GM10248 (cell line): Measurements from ENCODE around the gene IL1RAP.

Experiments used
- CTCF ChIA-PET: fragments of 300-600 bp; sonication (Branson Sonifier 250); formaldehyde crosslinking; extraction: SDS; loops from one replicate; lab custom pipeline; 2021; ENCODE audit warnings: antibody characterized with exemption; lab: Yijun Ruan, JAX
- POLR2A ChIA-PET: fragments of 350-650 bp; sonication (Branson Sonifier 250); formaldehyde crosslinking; extraction: SDS; loops from one replicate; lab custom pipeline; 2020; ENCODE audit warnings: antibody characterized with exemption; lab: Yijun Ruan, JAX
- DNase-seq: peaks from one replicate; pipeline ENCODE4 v3.0.0; 2012; ENCODE audit errors: extremely low spot score
- TF ChIP-seq, protein P1 (sequence below): IDR thresholded peaks from 2 replicates; pipeline ENCODE4 v1.5.1; 2012; ENCODE audit warnings: mild to moderate bottlenecking, low read depth; ENCODE audit errors: extremely low read depth, missing control alignments, control extremely low read depth

Gene IL1RAP

DNA sequence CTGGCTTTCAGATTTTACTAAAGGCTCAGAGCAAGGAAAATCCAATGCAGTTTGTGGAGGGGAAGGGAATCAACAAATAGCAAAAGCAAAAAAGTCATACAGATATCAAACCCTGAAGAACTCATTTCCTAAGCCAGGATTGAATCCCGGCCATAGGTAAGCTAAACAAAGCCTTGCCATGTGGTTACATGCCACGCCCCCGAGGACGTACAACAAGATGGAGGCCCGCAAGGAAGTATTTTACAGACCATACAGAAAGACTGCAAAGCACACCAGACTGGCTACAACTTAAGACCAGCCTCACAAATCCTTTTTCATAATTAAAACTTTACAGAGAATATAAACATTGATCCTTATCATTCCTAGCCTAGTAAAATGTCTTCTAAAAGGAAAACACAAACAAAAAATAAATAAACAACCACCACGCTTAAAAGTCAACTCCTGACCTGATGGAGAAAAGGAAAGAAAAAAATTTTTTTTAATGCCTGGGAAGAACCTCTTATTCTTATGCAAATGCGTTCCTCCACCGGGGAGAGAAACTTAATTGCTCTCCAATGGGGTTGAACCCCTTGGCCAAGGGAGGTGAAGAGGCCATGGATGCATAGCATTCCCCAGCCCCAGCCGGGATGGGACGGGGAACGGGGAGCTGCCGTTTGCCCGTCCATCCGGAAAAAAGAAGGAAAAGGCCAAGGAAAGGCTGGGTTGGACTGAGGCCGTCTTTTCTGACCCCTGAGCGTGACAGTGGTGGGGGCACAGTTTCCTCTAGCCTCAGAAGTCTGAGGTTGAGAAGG lies 39.3 kb downstream of the IL1RAP start:
- no peak for DNase-seq
- POLR2A ChIA-PET: no interaction called here

DNA sequence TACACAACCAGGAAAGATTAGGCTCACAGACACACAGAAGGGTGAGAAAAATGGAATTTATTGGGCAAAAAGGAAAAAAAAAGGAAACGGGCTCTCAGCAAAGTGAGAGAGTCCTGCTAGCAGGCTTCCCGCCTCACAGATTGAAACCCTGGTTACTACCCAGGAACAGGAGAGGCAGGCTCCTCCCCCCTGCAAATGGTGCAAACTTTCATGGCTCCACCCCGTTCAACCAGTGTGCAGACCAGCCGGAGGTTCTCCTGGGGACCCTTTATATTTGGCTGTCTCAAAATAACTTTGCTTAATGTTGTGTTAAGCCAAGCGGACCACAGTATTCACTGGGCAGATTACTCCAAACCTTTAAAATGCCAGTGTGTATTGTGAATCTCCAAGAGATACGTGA lies 40.3 kb downstream of the IL1RAP start:
- ChIA-PET POLR2A (no interaction called here), CTCF (no interaction called here)
- DNase-seq: no peak
- TF ChIP-seq, protein P1, sequence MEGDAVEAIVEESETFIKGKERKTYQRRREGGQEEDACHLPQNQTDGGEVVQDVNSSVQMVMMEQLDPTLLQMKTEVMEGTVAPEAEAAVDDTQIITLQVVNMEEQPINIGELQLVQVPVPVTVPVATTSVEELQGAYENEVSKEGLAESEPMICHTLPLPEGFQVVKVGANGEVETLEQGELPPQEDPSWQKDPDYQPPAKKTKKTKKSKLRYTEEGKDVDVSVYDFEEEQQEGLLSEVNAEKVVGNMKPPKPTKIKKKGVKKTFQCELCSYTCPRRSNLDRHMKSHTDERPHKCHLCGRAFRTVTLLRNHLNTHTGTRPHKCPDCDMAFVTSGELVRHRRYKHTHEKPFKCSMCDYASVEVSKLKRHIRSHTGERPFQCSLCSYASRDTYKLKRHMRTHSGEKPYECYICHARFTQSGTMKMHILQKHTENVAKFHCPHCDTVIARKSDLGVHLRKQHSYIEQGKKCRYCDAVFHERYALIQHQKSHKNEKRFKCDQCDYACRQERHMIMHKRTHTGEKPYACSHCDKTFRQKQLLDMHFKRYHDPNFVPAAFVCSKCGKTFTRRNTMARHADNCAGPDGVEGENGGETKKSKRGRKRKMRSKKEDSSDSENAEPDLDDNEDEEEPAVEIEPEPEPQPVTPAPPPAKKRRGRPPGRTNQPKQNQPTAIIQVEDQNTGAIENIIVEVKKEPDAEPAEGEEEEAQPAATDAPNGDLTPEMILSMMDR: no peak

More for the DNA sequence above, 39.3 kb downstream of the IL1RAP start:
- CTCF ChIA-PET: no interaction called here
- TF ChIP-seq, protein P1: no peak

DNA sequence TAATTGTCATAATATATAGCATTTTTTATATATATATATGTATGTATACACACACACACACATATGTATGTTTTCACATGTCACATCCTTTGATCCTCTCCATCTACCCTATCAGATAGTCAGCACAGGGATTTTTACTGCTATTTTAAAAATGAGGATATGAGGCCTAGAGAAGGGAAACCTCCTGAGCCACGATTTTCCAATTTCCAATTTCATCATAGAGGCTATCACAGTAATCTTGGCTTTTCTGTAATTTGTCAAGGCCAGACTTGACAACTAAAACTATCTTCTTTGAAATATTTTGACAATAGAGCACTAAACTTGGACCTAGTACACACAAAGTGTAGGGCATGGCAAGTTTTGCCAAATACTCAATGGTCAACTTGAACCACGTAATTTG lies 42.5 kb downstream of the IL1RAP start:
- ChIA-PET CTCF (no interaction called here), POLR2A (no interaction called here)
- DNase-seq: no peak
- TF ChIP-seq, protein P1: no peak

DNA sequence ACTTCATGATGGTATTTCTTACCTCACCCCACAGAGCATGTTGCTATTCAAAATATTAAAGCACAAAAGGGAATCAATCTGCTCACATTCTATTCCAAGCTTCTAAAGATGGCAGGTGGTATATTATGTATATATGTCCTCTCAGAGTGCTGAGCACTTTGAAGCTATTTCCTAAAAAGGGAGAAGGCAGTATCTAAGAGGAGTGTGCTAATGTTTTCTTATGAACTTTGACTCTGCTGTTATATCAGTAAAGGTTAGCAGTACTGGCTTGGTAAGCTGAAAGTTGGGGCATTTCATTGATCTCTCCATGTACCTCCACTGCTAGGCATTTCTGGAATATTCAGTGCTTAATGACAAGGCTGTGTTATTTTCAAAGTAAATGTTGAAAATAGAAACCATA lies 43.4 kb downstream of the IL1RAP start:
- TF ChIP-seq, protein P1: no peak
- no peak for DNase-seq
- CTCF ChIA-PET: interaction anchor here (1.0 kb wide), 1 partner anchor 8 kb away, joined by 3 read pairs; no protein-coding TSS in a partner anchor
- POLR2A ChIA-PET: no interaction called here

DNA sequence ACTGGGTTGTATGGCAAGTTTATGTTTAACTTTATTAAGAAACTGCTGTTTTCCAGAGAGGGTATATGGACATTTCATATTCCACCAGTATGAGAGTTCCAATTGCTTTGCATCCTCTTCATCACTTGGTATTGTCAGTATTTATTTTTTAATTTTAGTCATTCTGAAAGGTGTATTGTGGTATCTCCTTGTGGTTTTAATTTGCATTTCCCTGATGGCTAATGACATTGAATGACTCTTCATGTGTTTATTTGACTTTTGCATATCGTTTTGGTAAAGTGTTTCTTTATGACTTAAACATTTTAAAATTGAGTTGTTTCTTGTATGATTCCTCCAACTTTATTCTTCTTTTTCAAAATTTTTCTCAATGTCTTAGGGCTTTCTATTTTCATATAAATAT lies 44.4 kb downstream of the IL1RAP start:
- no peak for DNase-seq
- ChIA-PET CTCF (interaction anchor here (1.0 kb wide), 1 partner anchor 9 kb away, joined by 3 read pairs; no protein-coding TSS in a partner anchor), POLR2A (no interaction called here)
- TF ChIP-seq, protein P1: no peak

DNA sequence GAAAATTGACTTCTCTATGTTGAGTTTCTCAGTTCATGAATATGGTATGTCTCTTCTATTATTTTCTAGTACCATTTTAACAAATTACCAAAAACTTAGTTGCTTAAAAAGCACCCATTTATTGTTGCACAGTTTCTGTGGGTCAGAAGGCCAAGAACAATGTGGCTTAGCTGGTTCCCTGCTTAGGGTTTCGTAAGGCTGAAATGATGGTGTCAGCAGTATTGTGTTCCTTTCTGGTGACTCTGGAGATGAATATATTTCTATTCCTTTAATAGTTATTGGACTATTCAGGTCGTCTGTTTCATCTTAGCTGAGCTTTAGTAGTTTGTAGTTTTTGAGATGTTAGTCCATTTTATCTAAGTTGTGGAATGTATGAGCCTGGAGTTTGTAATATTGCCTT lies 44.9 kb downstream of the IL1RAP start:
- ChIA-PET CTCF (no interaction called here), POLR2A (no interaction called here)
- TF ChIP-seq, protein P1: no peak
- DNase-seq: no peak
